ENCODE measurements around the gene GPR33.
"Not testable (repeated sequence)": the region's sequence is repeated elsewhere in the genome, so short reads cannot be mapped to it uniquely, and the experiment has no call there.

Gene GPR33

GRCh38 chr14:31457665-31458659, 29.9 kb downstream of the GPR33 start:
- no peak for DNase-seq

GRCh38 chr14:31456841-31457664, 30.8 kb downstream of the GPR33 start, which contains the start of gene DTD2:
TSS of gene DTD2 (minus strand) at chr14:31457506. CDS start at chr14:31457393, 113 bp downstream.
- peak; percentile 92 to 97 for DNase-seq

GRCh38 chr14:31449971-31450610, 37.7 kb downstream of the GPR33 start:
- peak; percentile 20 to 77 for DNase-seq

GRCh38 chr14:31449136-31449535, 38.7 kb downstream of the GPR33 start:
- no peak for DNase-seq

- no peak for DNase-seq
These were observed 42.1 kb downstream of the GPR33 start for GRCh38 chr14:31445703-31446102.

GRCh38 chr14:31442284-31442683, 45.6 kb downstream of the GPR33 start:
- no peak for DNase-seq

- no peak for DNase-seq
These were observed 46.3 kb downstream of the GPR33 start for GRCh38 chr14:31441273-31442111.

- no peak for DNase-seq
These were observed 47.6 kb downstream of the GPR33 start for GRCh38 chr14:31440280-31440679.

- no peak for DNase-seq
These were observed 48.3 kb downstream of the GPR33 start for GRCh38 chr14:31439561-31439960.

GRCh38 chr14:31437045-31437691, 50.7 kb downstream of the GPR33 start:
- DNase-seq, result not testable (repeated sequence)

- no peak for DNase-seq
These were observed 52.6 kb downstream of the GPR33 start for GRCh38 chr14:31435276-31435675.
